ENCODE measurements around the gene UVRAG.
A peak's percentile ranks its signal among the peaks of the same experiment; 100 is the strongest.
"Not testable (repeated sequence)": the region's sequence is repeated elsewhere in the genome, so short reads cannot be mapped to it uniquely, and the experiment has no call there.

Gene UVRAG

DNA sequence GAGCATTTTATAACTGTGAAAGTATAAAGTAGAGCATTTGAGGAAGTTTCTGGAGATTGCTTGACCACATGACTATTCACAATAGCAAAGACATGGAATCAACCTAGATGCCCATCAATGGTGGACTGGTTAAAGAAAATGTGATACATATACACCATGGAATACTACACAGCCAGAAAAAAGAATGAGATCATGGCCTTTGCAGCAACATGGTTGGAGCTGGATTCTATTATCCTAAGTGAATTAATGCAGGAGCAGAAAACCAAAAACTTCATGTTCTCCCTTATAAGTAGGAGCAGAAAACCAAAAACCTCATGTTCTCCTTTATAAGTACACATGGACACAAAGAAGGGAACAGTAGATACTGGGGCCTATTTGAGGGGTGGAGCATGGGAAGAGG lies 30.3 kb downstream of the UVRAG start:
- DNase-seq (ENCODE audit: low read depth): no peak

DNA sequence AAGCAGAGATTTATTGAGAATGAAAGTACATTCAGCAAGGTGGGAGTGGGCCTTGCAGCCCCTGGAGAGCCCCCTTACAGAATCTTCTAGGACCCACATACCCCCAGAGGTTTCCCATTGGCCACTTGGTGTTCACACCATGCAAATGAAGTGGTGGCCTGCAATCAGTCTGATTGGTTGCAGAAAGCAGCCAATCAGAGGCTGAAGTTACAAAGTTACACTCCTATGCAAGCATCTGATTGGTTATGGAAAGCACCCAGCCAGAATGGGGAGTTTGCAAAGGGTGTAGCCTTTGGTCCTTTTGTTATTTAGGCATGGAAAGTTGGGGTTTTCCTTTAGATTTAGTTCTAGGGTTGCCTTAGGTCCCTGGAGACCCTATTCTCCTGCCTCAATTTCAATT lies 34.9 kb downstream of the UVRAG start:
- DNase-seq (ENCODE audit: low read depth): no peak

DNA sequence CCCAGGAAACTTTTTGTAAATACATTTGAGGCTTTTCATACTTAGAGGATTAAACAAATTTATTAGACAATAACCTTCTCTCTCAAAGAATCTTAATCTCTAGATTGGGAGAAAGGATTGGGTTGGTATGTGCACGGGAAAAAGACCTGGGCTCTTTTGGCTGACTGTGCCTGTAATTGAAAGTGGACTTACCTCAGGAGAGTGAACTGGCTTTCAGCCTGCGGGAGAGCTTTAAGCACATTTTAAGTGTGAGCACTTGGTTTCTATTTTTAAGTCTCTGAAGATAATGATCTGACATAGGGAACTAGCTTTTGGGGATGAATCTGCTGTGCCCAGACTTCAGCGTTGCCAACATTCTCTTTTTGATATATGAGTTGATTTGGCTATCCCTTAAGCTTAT lies 35.8 kb downstream of the UVRAG start:
- no peak for DNase-seq (ENCODE audit: low read depth)

DNA sequence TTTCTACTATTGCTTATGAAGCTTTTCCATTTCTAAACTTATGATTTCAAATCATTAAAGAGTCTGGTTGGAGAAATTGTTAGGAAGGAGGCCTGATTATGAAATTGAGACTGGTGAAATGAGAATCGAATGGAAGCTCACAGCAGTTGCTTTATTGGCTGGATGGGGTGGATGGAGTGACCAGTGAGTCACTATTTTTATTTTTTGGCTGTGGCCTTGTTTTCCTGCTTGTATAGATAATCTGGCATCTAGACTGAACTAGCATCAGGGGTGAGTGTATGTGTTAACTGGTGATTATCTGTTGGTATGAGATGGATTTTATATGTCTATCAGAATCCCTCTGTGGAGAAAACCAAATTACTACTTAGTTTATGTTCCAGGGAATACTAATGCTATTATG lies 36.2 kb downstream of the UVRAG start:
- DNase-seq (ENCODE audit: low read depth): peak; percentile 32

DNA sequence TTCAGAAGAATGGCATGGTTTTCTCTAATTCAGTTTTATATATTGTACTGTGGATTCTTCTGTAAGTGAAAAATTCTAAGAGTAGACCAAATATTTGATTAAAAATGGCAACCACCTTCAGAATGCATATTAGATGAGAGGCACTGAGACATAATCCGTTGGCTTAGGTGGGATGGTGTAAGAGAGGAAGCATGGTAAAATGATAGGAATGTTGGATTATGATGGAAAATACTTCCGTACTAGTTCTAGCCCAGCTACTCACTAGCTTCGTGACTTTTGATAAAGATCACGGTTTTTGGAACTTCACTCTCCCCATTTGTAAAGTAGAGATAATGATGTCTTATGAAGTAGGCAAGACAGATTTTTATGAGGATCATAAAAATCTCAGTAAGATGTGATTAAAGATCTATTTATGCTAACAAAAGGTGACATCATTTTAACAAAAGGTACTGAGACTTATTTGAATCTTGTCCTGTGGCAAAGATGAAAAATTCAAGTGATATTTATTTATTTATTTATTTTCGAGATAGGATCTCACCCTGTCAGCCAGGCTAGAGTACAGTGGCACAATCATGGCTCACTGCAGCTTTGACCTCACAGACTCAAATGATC lies 37.5 kb downstream of the UVRAG start:
- no peak for DNase-seq (ENCODE audit: low read depth)

DNA sequence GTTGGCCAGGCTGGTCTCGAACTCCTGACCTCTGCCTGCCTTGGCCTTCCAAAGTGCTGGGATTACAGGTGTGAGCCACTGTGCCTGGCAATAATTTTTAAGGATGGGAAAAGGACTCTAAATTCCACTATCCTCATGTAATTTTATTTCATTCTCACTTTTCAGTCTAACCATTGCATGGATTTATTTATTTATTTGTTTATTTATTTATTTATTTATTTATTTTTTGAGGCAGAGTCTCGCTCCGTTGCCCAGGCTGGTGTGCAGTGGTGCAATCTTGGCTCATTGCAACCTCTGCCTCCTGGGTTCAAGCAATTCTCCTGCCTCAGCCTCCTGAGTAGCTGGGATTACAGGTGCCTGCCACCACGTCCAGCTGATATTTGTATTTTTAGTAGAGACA lies 38.6 kb downstream of the UVRAG start:
- DNase-seq (ENCODE audit: low read depth): not testable (repeated sequence)

DNA sequence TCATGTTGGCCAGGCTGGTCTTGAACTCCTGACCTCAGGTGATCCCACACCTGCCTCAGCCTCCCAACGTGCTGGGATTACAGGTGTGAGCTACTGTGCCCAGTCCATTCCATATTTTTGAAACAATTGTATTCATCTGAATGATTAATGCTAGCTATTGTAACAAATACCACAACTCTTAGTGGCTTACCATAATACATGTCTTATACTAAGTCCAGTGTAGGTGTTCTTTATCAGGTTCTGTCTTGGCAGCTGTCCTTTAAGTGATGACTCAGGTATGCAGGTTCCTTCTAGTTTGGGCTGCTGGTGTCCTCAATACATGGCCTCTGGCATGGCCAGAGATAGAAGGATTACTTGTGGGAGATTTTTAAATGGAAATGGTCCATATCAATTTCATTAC lies 39.0 kb downstream of the UVRAG start:
- DNase-seq (ENCODE audit: low read depth): no peak

DNA sequence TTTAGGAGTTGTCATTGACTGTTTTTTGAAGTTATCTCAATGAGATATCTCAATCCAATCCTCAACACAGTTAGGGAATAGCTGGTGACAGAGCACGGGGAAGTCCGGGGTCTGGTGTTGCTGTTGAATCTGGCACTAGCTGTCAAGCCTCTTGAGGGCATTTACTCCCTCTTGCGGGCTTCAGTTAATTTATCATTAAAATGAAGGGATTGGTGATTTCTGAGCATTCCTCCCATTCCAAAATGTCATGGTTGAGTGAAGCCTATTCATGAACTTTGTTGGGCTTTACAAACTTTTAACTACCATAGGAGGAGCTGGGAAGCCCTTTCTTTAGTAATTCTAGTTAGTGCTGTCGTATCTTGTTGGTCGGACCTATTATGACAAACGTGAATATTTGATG lies 40.2 kb downstream of the UVRAG start:
- no peak for DNase-seq (ENCODE audit: low read depth)

DNA sequence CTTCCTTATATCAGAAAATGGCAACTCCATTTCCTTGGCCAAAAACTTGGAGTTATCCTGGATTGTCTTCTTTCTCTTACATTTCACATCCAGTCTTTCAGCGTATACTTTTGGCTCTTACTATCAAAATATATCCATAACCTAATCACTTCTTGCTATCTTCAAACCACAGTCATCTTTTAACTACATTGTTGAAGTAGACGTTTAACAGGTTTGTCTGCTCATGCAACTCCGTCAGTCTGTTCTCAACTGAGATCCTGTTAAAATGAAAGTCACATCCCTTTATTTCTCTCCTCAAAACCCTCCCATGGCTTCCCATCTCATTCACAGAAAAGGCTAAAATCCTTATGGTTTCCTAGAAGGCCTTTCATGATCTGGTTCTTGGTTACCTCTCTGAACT lies 41.9 kb downstream of the UVRAG start:
- no peak for DNase-seq (ENCODE audit: low read depth)

DNA sequence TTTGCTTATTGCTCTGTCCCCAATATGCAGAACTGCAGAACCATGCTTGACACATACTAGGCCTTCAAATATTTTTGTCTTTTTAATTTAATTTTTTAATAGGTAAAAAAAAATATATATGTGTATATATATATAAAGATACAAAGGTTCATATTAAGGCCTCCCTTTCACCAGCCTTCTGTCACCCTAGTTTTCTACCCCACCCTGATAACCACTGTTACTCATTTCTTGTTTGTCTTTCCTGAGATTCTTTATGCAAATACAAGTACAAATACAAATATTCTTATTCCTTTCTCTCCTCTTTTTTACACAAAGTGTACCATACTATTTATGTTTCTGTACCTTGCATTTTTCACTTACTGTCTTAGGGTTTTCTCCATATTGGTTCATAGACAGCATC lies 43.0 kb downstream of the UVRAG start:
- no peak for DNase-seq (ENCODE audit: low read depth)

DNA sequence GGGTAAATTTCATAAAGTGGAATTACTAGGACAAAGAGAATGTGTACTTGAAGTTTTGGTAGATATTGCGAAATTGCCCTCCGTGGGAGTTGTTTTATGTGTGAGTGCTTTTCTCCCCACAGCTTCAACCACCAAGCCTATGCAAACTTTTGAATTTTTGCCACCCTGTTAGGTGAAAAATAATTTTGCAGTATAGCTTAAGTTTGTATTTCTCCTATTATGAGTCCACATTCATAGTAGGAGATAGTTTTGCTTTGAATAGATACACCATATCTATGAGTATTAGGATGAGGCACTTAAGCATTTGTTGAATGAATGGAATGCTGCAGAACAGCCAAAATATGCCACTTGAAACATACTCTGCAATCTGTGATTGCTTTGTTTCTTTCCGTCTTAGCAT lies 43.6 kb downstream of the UVRAG start:
- DNase-seq (ENCODE audit: low read depth): peak; percentile 30

DNA sequence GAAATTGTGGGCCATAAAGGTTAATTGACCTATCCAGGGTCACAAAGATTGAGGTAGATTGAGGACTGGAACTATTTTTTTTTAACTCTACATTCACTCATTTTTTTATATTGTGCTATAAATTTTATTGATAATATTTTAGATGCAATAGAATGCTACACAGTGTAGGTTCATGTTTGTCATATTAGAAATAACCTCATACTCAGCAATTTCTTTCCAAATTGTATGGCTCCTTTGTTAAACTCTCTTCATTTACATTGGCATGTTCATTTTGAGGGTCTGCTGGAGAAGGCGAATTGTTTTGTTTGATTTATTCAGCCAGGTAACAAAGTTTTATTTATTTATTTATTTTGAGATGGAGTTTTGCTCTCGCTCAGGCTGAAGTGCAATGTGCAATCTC lies 44.6 kb downstream of the UVRAG start:
- DNase-seq (ENCODE audit: low read depth): no peak

DNA sequence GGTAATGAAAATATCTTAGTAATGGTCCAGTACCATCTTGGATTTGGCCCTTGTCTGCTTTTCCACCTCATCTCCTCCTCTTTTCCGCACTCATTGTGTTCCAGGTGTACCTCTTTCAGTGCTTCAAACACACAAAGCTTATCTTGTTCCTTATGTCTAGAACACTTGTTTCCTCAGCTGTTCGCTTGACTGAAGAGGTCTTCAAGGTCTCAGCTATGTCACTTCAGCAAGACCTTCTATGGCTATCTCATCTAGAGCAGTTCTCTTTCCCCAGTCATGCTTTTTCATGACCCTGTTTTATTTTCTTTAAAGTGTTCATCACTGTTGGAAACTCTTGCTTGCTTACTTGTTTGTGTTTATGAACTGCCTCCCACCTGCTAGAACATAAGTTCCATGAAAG lies 47.4 kb downstream of the UVRAG start:
- no peak for DNase-seq (ENCODE audit: low read depth)

DNA sequence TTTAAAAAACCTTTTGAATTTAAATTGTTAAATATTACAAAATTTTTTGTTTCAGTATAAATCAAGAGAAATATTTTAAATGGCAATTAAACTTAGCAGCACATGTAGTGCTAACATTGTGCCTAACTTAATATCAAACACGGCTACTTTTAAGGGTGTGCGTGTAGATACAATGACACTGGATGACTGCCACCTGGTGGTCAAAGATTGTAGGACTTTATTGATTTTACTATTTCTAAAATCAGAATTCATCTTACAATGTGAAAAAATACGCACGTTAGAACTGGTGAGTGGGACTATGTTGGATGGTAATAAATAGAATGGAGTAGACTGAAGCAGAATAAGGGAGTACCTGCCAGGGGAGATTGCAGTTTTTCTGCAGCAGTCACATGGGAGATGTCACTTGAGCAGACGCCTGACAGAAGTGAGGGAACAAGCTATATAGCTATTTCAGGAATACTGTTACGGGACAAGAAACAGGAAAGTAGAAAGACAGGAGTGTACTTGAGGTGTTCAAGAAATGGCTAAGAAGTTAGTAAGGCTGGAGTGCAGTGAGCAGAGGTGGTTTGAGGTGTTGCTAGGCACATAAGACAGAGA lies 52.9 kb downstream of the UVRAG start:
- peak; percentile 28 for DNase-seq (ENCODE audit: low read depth)

DNA sequence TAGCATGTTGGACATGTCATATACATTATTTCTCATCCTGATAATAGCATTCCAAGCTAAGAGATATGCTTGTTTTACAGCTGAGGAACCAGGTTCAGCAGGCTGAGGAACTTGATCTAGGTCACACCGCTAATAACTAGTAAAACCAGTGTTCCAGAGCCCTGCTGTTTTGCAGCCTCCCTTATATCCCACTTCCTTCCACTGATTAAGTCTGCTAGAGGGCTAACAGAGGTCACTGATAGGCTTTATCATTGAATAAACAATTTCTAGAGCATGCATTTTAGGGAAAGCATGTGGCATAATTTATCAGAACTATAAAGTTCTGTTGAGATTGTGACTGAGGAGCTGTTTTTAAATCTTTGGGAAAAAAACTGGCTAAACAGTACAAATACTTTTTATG lies 54.0 kb downstream of the UVRAG start:
- DNase-seq (ENCODE audit: low read depth): no peak

DNA sequence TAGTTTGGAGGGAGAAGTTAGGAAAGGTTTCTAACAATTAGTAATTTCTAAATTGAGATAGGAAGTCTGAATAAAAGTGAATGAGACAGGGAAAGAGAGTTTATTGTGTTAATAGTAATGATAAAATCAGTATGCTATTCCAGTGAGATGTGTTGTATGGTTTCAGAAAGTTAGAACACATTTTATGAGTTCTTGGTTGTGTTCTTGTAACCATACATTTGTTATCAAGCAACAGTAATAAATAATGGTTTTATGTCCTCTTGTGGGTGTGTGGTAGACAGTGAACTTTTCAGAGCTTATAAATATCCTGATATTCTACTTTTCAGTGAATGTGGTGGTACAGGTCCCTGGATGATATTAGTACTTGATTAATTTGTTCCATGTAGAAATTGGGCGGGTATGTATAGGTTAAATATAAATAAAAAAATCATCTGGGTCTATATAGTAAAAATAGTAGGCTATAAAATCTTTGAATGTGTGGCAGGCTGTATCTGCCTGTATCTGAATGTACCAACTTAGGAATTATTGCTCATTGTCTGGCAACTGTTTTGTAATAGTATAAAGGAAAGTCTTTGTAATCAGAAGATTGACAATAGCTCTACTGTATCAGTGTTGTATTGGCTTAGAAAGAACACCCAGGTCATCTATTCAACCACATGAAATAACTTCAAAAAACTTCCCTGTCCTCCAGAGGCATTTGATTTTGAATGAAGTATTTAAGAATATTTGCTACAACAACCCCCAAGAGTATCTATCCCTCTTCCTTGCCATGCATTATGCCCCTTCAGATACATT lies 54.8 kb downstream of the UVRAG start:
- no peak for DNase-seq (ENCODE audit: low read depth)

DNA sequence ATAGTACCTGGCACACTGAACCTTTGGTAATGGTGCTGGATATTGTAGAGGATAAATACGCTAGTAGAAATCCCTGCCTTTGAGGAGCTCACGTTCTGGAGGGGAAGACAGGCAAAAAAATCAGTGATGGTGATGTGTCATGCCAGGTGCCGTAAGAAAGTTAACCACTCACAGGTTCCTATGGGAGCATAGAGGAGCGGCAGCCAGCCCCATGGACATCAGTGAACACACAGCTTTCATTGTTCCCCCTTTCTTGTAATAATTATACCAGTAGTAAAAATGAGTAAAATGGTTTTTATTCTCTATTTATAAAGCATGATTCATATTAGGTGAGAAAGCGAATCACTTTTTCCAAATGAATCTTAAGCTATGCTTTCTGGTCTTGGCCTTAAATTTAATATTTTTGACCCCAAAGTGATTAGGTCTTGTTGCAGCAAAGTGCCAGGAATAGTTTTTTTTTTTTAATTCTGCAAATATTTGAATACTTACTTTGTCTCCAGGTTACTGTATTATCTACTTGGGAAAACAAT lies 57.9 kb downstream of the UVRAG start:
- no peak for DNase-seq (ENCODE audit: low read depth)

DNA sequence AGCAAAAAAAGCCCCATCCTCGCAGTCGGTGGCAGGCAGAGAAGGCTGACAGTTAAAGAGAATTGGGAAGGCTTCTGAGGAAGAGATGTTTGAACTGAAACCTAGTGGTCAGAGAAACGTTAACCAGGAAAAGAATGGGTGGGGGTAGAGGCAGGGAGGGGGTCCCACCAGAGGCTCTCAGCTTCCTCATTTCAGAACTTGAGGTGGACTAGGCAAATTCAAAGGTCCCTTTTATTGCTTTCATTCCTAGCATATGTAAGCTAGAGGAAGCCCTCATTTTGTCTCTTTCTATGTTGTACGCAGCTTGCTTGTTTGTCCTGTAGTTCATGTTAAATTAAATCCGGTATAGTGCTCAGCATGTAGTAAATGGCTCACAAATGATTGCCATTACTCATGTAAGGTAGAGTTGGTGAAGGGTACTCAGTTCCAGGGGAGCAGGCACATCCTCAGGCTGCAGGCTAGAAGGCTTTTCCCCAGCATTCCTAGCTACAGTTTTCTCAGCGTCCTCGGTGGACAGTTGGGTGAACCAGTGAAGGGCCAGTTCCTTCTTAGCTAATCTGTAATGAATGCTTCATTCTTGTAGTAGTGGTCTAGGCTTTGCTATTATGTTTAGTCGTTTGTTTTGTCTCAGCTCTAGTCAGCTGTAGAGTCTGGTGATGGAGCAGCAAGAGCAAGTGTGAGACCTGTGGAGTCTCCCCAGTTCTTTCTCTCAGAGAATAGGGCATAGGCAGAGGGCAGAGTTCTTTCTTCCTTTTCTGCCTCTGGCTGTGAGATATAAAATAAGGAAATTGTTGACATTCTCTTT lies 58.6 kb downstream of the UVRAG start:
- DNase-seq (ENCODE audit: low read depth): no peak

DNA sequence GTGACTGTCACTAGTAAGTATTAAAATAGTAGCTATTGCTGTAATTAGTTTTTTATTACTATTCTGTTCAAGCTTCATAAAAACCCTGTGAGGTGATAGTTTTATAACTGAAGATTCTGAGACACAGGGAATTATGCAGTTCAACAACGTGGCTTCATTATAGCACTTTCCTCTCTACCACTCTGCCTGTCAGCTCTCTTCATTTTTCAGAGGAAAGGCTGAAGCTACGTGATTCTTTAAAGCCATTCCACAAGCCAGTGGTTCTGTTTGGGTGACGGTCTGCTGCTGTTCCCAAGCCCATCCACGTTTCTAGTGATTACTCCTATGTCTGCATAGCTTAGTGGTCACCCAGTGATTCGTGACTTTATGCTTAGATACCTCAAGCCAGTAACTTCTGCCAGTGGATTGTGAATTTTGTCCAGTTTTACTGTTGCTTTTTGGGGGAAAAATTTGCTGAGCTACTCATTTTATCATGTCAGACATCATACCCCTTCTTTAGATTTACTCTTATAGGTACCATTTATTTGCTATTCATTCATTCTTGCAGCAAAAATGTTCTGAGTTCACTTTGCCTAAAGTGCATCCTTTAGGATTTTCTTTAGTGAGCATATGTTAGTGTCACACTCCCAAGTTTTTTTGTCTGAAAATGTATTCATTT lies 59.8 kb downstream of the UVRAG start:
- DNase-seq (ENCODE audit: low read depth): no peak

DNA sequence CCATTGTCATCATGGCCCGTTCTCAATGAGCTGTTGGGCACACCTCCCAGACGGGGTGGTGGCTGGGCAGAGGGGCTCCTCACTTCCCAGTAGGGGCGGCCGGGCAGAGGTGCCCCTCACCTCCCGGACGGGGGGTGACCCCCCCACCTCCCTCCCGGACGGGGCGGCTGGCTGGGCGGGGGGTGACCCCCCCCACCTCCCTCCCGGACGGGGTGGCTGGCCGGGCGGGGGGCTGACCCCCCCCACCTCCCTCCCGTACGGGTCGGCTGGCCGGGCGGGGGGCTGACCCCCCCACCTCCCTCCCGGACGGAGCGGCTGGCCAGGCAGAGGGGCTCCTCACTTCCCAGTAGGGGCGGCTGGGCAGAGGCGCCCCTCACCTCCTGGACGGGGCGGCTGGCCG lies 62.3 kb downstream of the UVRAG start:
- DNase-seq (ENCODE audit: low read depth): not testable (repeated sequence)

DNA sequence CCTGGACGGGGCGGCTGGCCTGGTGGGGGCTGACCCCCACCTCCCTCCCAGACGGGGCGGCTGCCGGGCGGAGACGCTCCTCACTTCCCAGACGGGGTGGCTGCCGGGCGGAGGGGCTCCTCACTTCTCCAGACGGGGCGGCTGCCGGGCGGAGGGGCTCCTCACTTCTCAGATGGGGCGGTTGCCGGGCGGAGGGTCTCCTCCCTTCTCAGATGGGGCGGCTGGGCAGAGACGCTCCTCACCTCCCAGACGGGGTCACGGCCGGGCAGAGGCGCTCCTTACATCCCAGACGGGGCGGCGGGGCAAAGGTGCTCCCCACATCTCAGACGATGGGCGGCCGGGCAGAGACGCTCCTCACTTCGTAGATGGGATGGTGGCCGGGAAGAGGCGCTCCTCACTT lies 62.9 kb downstream of the UVRAG start:
- not testable (repeated sequence) for DNase-seq (ENCODE audit: low read depth)

DNA sequence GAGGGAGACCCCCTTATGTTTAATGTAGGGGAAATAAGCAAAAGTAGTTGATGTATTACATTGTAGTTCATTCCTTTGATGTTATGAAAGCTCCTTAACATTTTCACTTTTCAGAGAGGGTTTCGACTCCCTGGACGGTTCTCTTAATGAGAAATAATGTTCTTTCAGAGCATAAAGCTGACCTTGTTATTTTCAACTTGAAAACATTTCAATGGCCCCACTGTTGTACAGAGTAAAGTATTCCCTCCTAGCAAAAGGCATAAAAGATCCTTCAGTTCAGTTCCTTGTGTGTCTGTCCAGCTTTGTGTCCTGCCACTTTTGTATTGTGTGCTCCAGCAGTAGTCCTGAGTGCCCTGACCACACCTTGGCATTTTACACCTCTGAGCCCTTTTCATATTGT lies 63.9 kb downstream of the UVRAG start:
- no peak for DNase-seq (ENCODE audit: low read depth)

Measured in stromal cell of bone marrow (primary cell).